Measurements from ENCODE around the gene MICALL1.

MICALL1 gene, protein sequence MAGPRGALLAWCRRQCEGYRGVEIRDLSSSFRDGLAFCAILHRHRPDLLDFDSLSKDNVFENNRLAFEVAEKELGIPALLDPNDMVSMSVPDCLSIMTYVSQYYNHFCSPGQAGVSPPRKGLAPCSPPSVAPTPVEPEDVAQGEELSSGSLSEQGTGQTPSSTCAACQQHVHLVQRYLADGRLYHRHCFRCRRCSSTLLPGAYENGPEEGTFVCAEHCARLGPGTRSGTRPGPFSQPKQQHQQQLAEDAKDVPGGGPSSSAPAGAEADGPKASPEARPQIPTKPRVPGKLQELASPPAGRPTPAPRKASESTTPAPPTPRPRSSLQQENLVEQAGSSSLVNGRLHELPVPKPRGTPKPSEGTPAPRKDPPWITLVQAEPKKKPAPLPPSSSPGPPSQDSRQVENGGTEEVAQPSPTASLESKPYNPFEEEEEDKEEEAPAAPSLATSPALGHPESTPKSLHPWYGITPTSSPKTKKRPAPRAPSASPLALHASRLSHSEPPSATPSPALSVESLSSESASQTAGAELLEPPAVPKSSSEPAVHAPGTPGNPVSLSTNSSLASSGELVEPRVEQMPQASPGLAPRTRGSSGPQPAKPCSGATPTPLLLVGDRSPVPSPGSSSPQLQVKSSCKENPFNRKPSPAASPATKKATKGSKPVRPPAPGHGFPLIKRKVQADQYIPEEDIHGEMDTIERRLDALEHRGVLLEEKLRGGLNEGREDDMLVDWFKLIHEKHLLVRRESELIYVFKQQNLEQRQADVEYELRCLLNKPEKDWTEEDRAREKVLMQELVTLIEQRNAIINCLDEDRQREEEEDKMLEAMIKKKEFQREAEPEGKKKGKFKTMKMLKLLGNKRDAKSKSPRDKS

GRCh38 chr22:37905534-37906363 lies at the start of gene MICALL1:
TSS of gene MICALL1 (plus strand) at chr22:37906297. CDS start at chr22:37906423, 126 bp downstream.
- no peak for DNase-seq (ENCODE audit: low read depth)

- no peak for DNase-seq (ENCODE audit: low read depth)
Observed at GRCh38 chr22:37860796-37861421, 45.2 kb upstream of the MICALL1 start.

GRCh38 chr22:37862570-37863325 lies 43.3 kb upstream of the MICALL1 start:
- DNase-seq (ENCODE audit: low read depth) = no peak

DNA sequence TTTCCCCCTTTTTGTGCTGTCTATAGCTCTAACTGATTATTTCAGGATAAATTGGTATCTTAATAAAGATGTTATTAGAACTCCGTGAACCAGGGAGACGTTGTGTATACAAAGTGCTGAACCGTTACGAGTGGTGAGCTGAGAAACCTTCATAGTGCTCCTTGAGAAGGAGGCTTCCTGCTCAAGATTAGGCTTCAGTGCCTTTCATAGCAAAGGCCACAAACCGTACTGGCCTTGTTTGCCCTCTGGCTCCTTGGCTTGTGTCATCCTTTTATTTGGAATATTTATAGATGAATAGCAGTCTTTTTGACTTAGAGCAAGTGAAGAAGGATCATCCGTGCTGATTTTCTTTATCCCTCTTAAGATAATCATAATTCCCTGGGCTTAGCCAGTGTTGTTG lies 40.6 kb upstream of the MICALL1 start:
- DNase-seq (ENCODE audit: low read depth) = no peak

GRCh38 chr22:37870273-37870672 lies 35.8 kb upstream of the MICALL1 start:
- DNase-seq (ENCODE audit: low read depth) = no peak

DNA sequence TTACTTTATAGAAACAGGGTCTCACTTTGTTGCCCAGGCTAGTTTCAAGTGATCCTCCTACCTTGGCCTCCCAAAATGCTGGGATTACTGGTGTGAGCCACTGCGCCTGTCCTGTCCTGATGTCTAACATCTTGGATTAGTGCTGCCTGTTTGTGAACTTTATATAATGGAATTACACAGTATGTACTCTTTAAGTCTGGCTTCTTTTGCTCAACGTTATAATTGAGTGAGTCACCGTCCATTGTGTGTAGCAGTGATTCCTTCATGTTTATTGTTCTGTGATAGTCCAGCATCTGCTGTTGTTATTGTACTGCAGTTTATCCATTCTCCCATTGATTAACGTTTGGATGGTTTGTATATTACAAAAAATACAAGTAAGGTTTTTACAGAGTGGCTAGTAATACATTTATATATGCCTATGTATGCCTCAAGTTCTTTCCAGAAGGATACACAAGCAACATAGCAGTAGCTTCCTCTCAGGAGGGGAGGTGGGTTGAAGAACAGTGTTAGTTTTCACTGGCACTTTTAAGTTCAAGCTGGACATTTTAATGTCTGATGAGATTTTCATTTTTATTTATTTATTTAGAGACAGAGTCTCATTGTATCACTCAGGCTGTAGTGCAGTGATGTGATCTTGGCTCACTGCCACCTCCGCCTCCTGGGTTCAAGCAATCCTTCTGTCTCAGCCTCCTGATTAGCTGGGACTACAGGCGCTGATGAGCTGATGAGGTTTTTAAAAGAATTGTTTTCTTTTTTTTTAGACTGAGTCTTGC lies 25.2 kb upstream of the MICALL1 start:
- DNase-seq (ENCODE audit: low read depth) = no peak

DNA sequence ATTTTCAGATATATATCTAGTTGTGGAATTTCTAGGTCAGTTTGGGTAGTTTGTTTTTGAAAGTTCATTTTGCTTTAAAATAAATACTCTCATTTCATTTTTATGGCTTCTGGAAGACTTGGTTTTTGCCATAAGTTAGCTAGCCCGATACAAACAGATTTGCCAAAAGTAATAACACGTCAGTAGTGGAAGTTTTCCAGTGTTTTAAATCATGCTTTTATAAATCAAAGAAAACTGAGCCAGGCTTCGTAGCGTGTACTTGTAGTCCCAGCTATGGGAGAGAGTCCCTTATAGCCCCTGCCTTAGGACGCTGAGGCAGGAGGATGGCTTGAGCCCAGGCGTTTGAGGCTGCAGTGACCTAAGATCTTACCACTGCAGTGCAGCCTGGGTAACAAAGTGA lies 21.7 kb upstream of the MICALL1 start:
- no peak for DNase-seq (ENCODE audit: low read depth)

GRCh38 chr22:37887584-37888378 lies 18.3 kb upstream of the MICALL1 start:
- no peak for DNase-seq (ENCODE audit: low read depth)

DNA sequence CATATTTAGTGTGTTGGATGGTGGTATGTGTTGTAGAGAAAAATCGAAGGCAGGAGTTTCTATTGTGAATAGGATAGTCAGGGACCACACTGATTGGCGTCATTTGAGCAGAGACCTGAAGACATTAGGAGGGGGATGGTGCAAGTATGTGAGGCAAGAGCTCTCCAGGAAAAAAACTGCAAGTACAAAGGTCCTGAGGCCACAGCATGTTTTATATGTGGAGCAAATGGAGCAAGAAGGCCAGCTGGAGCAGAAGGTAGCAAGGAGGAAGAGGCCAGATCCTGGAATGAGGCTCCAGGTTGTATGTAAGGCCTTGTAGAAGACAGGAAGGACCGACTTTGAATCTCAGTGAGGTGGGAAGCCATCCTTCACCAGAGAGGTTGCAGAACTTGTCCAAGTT lies 14.2 kb upstream of the MICALL1 start:
- DNase-seq (ENCODE audit: low read depth) = no peak

- no peak for DNase-seq (ENCODE audit: low read depth)
Observed at GRCh38 chr22:37892566-37893335, 13.3 kb upstream of the MICALL1 start.

- DNase-seq (ENCODE audit: low read depth) = no peak
Observed at GRCh38 chr22:37893583-37893983, 12.5 kb upstream of the MICALL1 start.

DNA sequence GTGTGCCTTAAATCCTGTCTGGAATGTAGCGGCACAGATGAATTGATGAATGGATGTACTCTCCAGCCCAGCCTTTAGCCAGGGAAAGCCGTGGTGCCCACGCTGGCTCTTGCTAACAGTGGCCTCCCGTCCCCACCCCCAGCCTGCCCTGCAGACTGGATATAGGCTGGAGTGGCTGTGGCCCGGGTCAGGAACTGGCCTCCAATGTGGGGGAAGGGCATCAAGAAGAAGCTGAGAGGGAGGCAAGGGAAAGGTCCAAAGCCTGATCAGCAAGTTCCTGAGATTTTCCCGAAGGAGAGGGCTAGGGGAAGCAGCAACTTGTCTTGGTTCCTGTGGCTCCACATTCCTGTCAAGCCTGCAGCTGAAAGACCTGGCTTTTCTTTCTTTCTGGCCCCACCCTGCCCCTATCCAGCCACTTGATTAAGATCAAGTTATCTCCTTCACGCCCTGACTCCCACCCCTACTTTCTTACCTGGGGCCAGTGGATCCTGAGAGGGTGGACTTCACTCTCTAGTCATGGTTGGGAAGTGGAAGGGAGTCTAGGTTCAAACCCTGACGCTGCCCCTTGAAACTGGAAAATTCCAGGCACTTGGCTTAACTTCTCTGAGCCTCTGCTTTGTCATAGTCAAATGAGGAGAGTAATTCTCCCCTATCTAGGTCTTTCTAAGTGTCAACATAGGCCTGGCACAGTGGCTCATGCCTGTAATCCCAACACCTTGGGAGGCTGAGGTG lies 11.0 kb upstream of the MICALL1 start:
- no peak for DNase-seq (ENCODE audit: low read depth)

GRCh38 chr22:37896181-37896592 lies 9.9 kb upstream of the MICALL1 start:
- no peak for DNase-seq (ENCODE audit: low read depth)

- no peak for DNase-seq (ENCODE audit: low read depth)
Observed at GRCh38 chr22:37896939-37897338, 9.2 kb upstream of the MICALL1 start.

DNA sequence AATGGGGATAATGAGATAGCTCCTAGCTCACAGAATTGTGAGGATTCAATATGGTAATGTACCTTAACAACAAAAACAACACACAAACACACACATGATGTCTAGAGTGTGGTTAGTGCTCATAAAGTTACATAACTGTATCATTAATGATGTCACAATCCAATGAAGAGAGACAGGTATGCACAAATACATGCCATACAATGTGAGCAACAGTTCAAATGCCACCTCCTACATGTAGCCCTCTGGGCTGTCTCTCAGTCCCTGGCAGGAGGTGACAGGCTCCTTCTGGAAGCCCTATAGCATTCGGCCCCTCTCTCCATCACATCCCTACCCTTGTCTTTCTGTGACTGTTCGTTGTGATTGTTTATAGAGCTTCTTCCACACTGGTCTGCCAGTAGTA lies 8.3 kb upstream of the MICALL1 start:
- DNase-seq (ENCODE audit: low read depth) = no peak

GRCh38 chr22:37898441-37899181 lies 7.5 kb upstream of the MICALL1 start:
- DNase-seq (ENCODE audit: low read depth) = no peak
